ENCODE measurements around the gene NFYB.

NFYB gene

GRCh38 chr12:104133866-104134265 is 4.1 kb downstream of the NFYB start:
- Histone ChIP-seq H3K36me3 (ENCODE audit: low read length) (no peaks in the 10 kb centered on the region; the same call in 1 of the 2 replicates), H3K9ac (ENCODE audit: low read length) (no peak overlapping the region), H3K4me2 (ENCODE audit: low read depth, low read length, poor library complexity, severe bottlenecking) (no peak overlapping the region), H3K4me3 (ENCODE audit: insufficient read depth, low read length, poor library complexity, severe bottlenecking) (no peak overlapping the region), H3K9me2 (replicated peaks; ENCODE audit: insufficient read depth, low read length) (no peaks in the 10 kb centered on the region), H2AFZ (ENCODE audit: low read depth, low read length, severe bottlenecking) (no peak overlapping the region), H3F3A (ENCODE audit: insufficient read depth) (no peaks in the 10 kb centered on the region), H3K27me3 (ENCODE audit: low read length) (no peaks in the 10 kb centered on the region), H3K27ac (ENCODE audit: low read depth, low read length) (no peak overlapping the region), H4K20me1 (ENCODE audit: low read depth, low read length) (no peaks in the 10 kb centered on the region), H3K79me2 (ENCODE audit: insufficient read depth, low read length) (peaks cover 32% of the 10 kb centered on the region), H3K9me3 (ENCODE audit: insufficient read depth, low read length) (no peaks in the 10 kb centered on the region)
- TF ChIP-seq CTCF (IDR thresholded peaks at IDR 0.05; ENCODE audit: insufficient read depth, low read length, poor library complexity, severe bottlenecking) (no peak), EZH2phosphoT487 (conservative IDR thresholded peaks at IDR 0.05; ENCODE audit: low read length) (no peak)

- no peaks in the 10 kb centered on the region for H3F3A ChIP-seq (ENCODE audit: insufficient read depth)
- H3K4me2 ChIP-seq (ENCODE audit: low read depth, low read length, poor library complexity, severe bottlenecking), result no peak overlapping the region
- H4K20me1 ChIP-seq (ENCODE audit: low read depth, low read length), result no peaks in the 10 kb centered on the region
- no peak overlapping the region for H3K9ac ChIP-seq (ENCODE audit: low read length)
- H3K27me3 ChIP-seq (ENCODE audit: low read length), result no peaks in the 10 kb centered on the region
- no peaks in the 10 kb centered on the region; the same call in 1 of the 2 replicates for H3K36me3 ChIP-seq (ENCODE audit: low read length)
- no peak overlapping the region for H2AFZ ChIP-seq (ENCODE audit: low read depth, low read length, severe bottlenecking)
- no peak overlapping the region for H3K4me3 ChIP-seq (ENCODE audit: insufficient read depth, low read length, poor library complexity, severe bottlenecking)
- H3K9me2 ChIP-seq (replicated peaks; ENCODE audit: insufficient read depth, low read length), result no peaks in the 10 kb centered on the region
- TF ChIP-seq EZH2phosphoT487 (conservative IDR thresholded peaks at IDR 0.05; ENCODE audit: low read length) (no peak), CTCF (IDR thresholded peaks at IDR 0.05; ENCODE audit: insufficient read depth, low read length, poor library complexity, severe bottlenecking) (no peak)
- H3K79me2 ChIP-seq (ENCODE audit: insufficient read depth, low read length), result peaks cover 32% of the 10 kb centered on the region
- H3K27ac ChIP-seq (ENCODE audit: low read depth, low read length), result no peak overlapping the region
- H3K9me3 ChIP-seq (ENCODE audit: insufficient read depth, low read length), result no peaks in the 10 kb centered on the region
Measured at GRCh38 chr12:104133321-104133720, 4.7 kb downstream of the NFYB start.

- Histone ChIP-seq H3F3A (ENCODE audit: insufficient read depth) (no peaks in the 10 kb centered on the region), H3K4me3 (ENCODE audit: insufficient read depth, low read length, poor library complexity, severe bottlenecking) (no peak overlapping the region), H3K79me2 (ENCODE audit: insufficient read depth, low read length) (peaks cover 32% of the 10 kb centered on the region), H3K9me2 (replicated peaks; ENCODE audit: insufficient read depth, low read length) (no peaks in the 10 kb centered on the region), H3K27ac (ENCODE audit: low read depth, low read length) (no peak overlapping the region), H3K27me3 (ENCODE audit: low read length) (no peaks in the 10 kb centered on the region), H3K36me3 (ENCODE audit: low read length) (peaks cover 6% of the 10 kb centered on the region; the same call in 1 of the 2 replicates), H3K4me2 (ENCODE audit: low read depth, low read length, poor library complexity, severe bottlenecking) (no peak overlapping the region), H4K20me1 (ENCODE audit: low read depth, low read length) (no peaks in the 10 kb centered on the region), H3K9ac (ENCODE audit: low read length) (no peak overlapping the region), H2AFZ (ENCODE audit: low read depth, low read length, severe bottlenecking) (no peak overlapping the region), H3K9me3 (ENCODE audit: insufficient read depth, low read length) (no peaks in the 10 kb centered on the region)
- TF ChIP-seq EZH2phosphoT487 (conservative IDR thresholded peaks at IDR 0.05; ENCODE audit: low read length) (no peak), CTCF (IDR thresholded peaks at IDR 0.05; ENCODE audit: insufficient read depth, low read length, poor library complexity, severe bottlenecking) (no peak)
Measured at GRCh38 chr12:104132351-104132956, 5.6 kb downstream of the NFYB start.
